ENCODE data around the gene PLA2G6.

DNA sequence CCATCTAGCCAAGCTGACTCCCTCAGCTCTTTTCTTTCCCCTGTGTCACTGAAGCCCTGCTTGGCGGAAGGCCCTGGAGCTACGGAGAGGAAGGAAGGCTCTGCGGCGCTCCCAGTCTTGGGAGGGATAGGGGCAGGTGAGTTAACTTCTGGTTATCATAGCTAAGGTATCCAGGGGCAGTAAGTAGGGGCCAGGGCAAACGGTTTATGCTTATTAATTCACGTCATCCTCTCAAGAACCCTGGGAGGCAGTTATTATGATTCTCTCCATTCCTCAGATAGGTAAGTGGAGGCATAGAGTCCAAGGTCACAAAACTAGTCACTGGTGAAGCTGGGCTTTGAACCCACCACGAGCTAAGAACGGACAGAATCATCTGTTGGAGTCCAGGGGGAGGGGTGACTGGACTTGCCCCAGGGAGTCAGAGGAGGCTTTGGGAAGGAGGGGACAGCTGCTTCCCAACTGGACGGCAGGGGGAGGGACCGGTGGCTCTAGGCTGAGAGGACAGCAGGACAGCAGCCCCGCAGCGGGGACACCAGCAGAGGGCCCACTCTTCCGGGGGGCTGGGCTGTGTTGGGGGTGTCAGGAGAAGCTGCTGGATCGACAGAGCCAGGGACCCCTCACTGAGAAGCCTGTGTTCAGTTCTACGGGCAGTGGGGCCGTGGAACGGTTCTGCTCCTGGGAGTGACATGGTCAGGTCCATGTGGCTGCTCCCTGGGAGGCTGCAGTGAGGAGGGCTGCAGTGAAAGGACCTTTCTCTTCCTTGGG, 74.6 kb downstream of the PLA2G6 start:
- TF ChIP-seq RAD21 (conservative IDR thresholded peaks at IDR 0.05 in 1 of 2, IDR thresholded peaks at IDR 0.05 in 1 of 2) (no peak), CTCF (IDR thresholded peaks at IDR 0.05) (no peak)
